ENCODE measurements around the gene LCN12. TPM values are rescaled to one million over a fixed set of nuclear protein-coding genes. Genes with fewer than 3 reads are reported as not detected.

Gene LCN12
- total RNA-seq, 1 donor from 2014 or later: not detected

- Histone ChIP-seq H3K27ac (no peak overlapping the region), H3K4me2 (no peak overlapping the region), H2AFZ (replicated peaks) (no peak overlapping the region), H3K4me1 (peaks cover 8% of the 10 kb centered on the region), H4K20me1 (ENCODE audit: low read depth) (peaks cover 8% of the 10 kb centered on the region), H3K9ac (no peak overlapping the region), H3K79me2 (ENCODE audit: low read depth) (peaks cover 10% of the 10 kb centered on the region), H3K4me3 (no peak overlapping the region), H3F3A (ENCODE audit: low read depth) (peaks cover 20% of the 10 kb centered on the region), H3K36me3 (no peaks in the 10 kb centered on the region), H3K27me3 (peaks cover 23% of the 10 kb centered on the region), H3K9me3 (ENCODE audit: low read depth) (no peaks in the 10 kb centered on the region)
- peak overlapping the region; percentile 80 for H3K4me3 Mint-ChIP-seq
- no peak for TF ChIP-seq EZH2 (IDR thresholded peaks at IDR 0.05)
- no peak for TF ChIP-seq EZH2phosphoT487 (IDR thresholded peaks at IDR 0.05)
- TF ChIP-seq, protein P1, sequence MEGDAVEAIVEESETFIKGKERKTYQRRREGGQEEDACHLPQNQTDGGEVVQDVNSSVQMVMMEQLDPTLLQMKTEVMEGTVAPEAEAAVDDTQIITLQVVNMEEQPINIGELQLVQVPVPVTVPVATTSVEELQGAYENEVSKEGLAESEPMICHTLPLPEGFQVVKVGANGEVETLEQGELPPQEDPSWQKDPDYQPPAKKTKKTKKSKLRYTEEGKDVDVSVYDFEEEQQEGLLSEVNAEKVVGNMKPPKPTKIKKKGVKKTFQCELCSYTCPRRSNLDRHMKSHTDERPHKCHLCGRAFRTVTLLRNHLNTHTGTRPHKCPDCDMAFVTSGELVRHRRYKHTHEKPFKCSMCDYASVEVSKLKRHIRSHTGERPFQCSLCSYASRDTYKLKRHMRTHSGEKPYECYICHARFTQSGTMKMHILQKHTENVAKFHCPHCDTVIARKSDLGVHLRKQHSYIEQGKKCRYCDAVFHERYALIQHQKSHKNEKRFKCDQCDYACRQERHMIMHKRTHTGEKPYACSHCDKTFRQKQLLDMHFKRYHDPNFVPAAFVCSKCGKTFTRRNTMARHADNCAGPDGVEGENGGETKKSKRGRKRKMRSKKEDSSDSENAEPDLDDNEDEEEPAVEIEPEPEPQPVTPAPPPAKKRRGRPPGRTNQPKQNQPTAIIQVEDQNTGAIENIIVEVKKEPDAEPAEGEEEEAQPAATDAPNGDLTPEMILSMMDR (IDR thresholded peaks at IDR 0.05): no peak
- H3K27ac Mint-ChIP-seq: no peak overlapping the region
- H3K9me3 Mint-ChIP-seq: peaks cover 3% of the 10 kb centered on the region
- H3K4me1 Mint-ChIP-seq: peaks cover 11% of the 10 kb centered on the region
- DNase-seq (ENCODE audit: low spot score): no peak
- no peaks in the 10 kb centered on the region for H3K36me3 Mint-ChIP-seq
- peaks cover 11% of the 10 kb centered on the region for H3K27me3 Mint-ChIP-seq (ENCODE audit: insufficient read depth, low read depth)
Measured at GRCh38 chr9:136990242-136990911, 38.3 kb downstream of the LCN12 start.

DNA sequence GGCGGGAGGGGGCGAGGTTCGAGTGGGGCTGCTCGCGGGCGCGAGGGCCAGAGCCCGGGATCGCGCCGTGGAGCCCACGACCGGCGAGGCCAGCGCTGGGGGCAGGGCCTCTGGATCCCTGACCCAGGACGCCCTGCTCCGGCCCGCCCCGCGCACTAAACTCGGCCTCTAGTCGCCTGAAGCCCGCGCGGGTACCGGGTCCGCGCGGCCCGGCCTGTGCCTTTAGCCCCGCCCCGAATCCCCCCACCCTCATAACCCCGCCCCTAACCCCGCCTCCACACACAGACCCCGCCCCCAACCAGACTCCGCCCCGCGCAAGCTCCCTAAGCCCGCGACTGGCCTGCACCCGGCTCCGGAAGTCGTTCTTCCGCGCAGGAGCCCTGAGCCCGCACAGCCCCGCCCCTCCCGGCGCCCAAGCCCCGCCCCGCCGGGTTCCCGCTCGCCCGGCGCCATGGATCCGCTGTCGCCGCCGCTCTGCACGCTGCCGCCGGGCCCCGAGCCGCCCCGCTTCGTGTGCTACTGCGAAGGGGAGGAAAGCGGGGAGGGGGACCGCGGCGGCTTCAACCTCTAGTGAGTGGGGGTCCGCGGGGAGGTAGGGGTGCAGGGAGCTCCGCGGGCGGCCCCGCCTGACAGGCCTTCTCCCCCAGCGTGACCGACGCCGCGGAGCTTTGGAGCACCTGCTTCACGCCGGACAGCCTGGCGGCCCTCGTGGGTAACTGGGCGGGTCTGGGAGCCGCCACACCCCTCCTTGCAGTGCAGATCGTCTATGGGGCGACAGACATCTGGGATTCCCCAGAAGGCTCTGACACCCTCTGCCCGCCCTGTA is 40.1 kb downstream of the LCN12 start, which contains the start of gene PAXX:
Gene PAXX (plus strand): TSS at position 430 of the 826 bp plus-strand sequence. CDS start 22 bp downstream, at position 452.
- Histone ChIP-seq H2AFZ (replicated peaks) (peak within 1 kb of the TSS; percentile 71), H3K9me3 (ENCODE audit: low read depth) (no peaks in the 10 kb centered on the region), H3K4me3 (peak within 1 kb of the TSS; percentile 70), H3K27me3 (peaks cover 19% of the 10 kb centered on the region), H3K27ac (no peak within 1 kb of the TSS), H3K9ac (peak within 1 kb of the TSS; percentile 36), H4K20me1 (ENCODE audit: low read depth) (peaks cover 8% of the 10 kb centered on the region), H3F3A (ENCODE audit: low read depth) (peaks cover 20% of the 10 kb centered on the region), H3K4me2 (peak within 1 kb of the TSS; percentile 93), H3K4me1 (peaks cover 12% of the 10 kb centered on the region), H3K79me2 (ENCODE audit: low read depth) (peaks cover 10% of the 10 kb centered on the region), H3K36me3 (no peaks in the 10 kb centered on the region)
- Mint-ChIP-seq H3K4me3 (peak within 1 kb of the TSS; percentile 89), H3K27ac (no peak within 1 kb of the TSS), H3K27me3 (ENCODE audit: insufficient read depth, low read depth) (peaks cover 10% of the 10 kb centered on the region), H3K4me1 (peaks cover 7% of the 10 kb centered on the region), H3K36me3 (no peaks in the 10 kb centered on the region), H3K9me3 (peaks cover 3% of the 10 kb centered on the region)
- peak; percentile 96 for DNase-seq (ENCODE audit: low spot score)
- TF ChIP-seq EZH2phosphoT487 (IDR thresholded peaks at IDR 0.05): no peak
- TF ChIP-seq, protein P1 (IDR thresholded peaks at IDR 0.05): no peak
- TF ChIP-seq EZH2 (IDR thresholded peaks at IDR 0.05): no peak

DNA sequence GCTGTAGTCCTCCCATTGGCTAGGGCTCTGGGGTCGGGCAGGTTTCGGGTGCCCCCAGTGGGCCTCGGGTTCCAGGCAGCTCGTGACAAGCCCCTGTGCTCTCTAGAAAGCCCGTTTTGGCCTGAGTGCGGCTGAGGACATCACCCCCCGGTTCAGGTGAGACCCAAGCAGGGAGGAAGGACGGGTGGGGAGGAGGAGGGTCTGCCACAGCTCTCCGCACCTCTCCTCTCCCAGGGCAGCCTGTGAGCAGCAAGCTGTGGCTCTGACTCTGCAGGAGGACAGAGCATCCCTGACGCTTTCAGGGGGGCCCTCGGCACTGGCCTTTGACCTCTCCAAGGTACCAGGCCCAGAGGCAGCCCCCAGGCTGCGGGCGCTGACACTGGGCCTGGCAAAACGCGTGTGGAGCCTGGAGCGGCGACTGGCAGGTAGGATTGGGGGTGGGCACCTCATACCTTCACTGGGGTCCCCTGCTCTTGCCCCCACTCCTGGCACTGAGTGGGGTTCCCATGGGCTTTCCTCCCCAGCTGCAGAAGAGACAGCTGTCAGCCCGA is 40.8 kb downstream of the LCN12 start:
- Histone ChIP-seq H3K9ac (peak overlapping the region; percentile 36), H2AFZ (replicated peaks) (peak overlapping the region; percentile 71), H3K36me3 (no peaks in the 10 kb centered on the region), H3K79me2 (ENCODE audit: low read depth) (peaks cover 10% of the 10 kb centered on the region), H3K27ac (no peak overlapping the region), H3K27me3 (peaks cover 21% of the 10 kb centered on the region), H3F3A (ENCODE audit: low read depth) (peaks cover 22% of the 10 kb centered on the region), H3K4me2 (peak overlapping the region; percentile 93), H3K4me3 (peak overlapping the region; percentile 70), H4K20me1 (ENCODE audit: low read depth) (peaks cover 8% of the 10 kb centered on the region), H3K4me1 (peaks cover 14% of the 10 kb centered on the region), H3K9me3 (ENCODE audit: low read depth) (no peaks in the 10 kb centered on the region)
- H3K27ac Mint-ChIP-seq: no peak overlapping the region
- H3K27me3 Mint-ChIP-seq (ENCODE audit: insufficient read depth, low read depth): peaks cover 14% of the 10 kb centered on the region
- no peaks in the 10 kb centered on the region for H3K36me3 Mint-ChIP-seq
- no peak for TF ChIP-seq EZH2phosphoT487 (IDR thresholded peaks at IDR 0.05)
- TF ChIP-seq, protein P1 (IDR thresholded peaks at IDR 0.05): peak; percentile 7
- no peak for DNase-seq (ENCODE audit: low spot score)
- H3K9me3 Mint-ChIP-seq: peaks cover 3% of the 10 kb centered on the region
- H3K4me3 Mint-ChIP-seq: peak overlapping the region; percentile 89
- peaks cover 11% of the 10 kb centered on the region for H3K4me1 Mint-ChIP-seq

Data from neural progenitor cell (in vitro differentiated cells).